HCT116 (cell line): ENCODE data around the gene CKS2.

Experiments used
- CTCF ChIP-seq, 3 experiments: fragments of 200-600 bp in 1 of 3; sonication (generic) in 1 of 3; IDR thresholded peaks in 2 of 3; conservative IDR thresholded peaks in 1 of 3; 2 replicates each; pipeline ENCODE4 v1.5.1; 2012 to 2017; ENCODE audit warnings: low read depth in 2 of 3, low read length in 2 of 3, antibody characterized with exemption in 1 of 3, borderline replicate concordance in 1 of 3, control low read depth in 1 of 3, mild to moderate bottlenecking in 1 of 3, mixed read lengths in 1 of 3, mixed run types in 1 of 3, moderate library complexity in 1 of 3; ENCODE audit not compliant: insufficient read depth in 1 of 3
- EZH2 ChIP-seq: fragments of 200-600 bp; sonication (generic); IDR thresholded peaks from 2 replicates; pipeline ENCODE4 v1.6.1; 2017; ENCODE audit warnings: antibody characterized with exemption, mixed run types
- MAX ChIP-seq: IDR thresholded peaks from 2 replicates; pipeline ENCODE4 v1.6.1; 2012
- POLR2A ChIP-seq: IDR thresholded peaks from 2 replicates; pipeline ENCODE4 v1.7.0; 2011; ENCODE audit warnings: borderline replicate concordance; ENCODE audit not compliant: insufficient read depth, insufficient read length; ENCODE audit errors: extremely low read depth
- POLR2AphosphoS5 ChIP-seq: IDR thresholded peaks from 2 replicates; pipeline ENCODE4 v1.6.1; 2011; ENCODE audit warnings: mild to moderate bottlenecking, low read depth, low read length, moderate library complexity
- RAD21 ChIP-seq: IDR thresholded peaks from 2 replicates; pipeline ENCODE4 v1.6.1; 2012; ENCODE audit warnings: low read depth, mild to moderate bottlenecking
- SP1 ChIP-seq: IDR thresholded peaks from 2 replicates; pipeline ENCODE4 v1.6.1; 2012; ENCODE audit warnings: low read depth
- TCF7L2 ChIP-seq: IDR thresholded peaks from 2 replicates; pipeline ENCODE4 v1.7.0; 2011; ENCODE audit warnings: borderline replicate concordance, inconsistent platforms; ENCODE audit not compliant: insufficient read depth, insufficient read length; ENCODE audit errors: extremely low read depth
- ZNF274 ChIP-seq: fragments of 200-500 bp; sonication (Bioruptor generic); IDR thresholded peaks from 2 replicates; pipeline ENCODE4 v1.6.1; 2014; ENCODE audit warnings: mild to moderate bottlenecking, low read depth, low read length, inconsistent platforms

GRCh38 chr9:89350988-89351557, 40.1 kb downstream of the CKS2 start:
- TF ChIP-seq ZNF274, result no peak
- no peak for TF ChIP-seq CTCF (IDR thresholded peaks at IDR 0.05 in 2 of 3, conservative IDR thresholded peaks at IDR 0.05 in 1 of 3; ENCODE audit: borderline replicate concordance in 1 of 3, insufficient read depth in 1 of 3, low read depth in 2 of 3, low read length in 2 of 3)
- no peak for TF ChIP-seq POLR2A
- no peak for TF ChIP-seq EZH2
- TF ChIP-seq TCF7L2, result no peak
- no peak for TF ChIP-seq MAX
- TF ChIP-seq POLR2AphosphoS5, result no peak
- TF ChIP-seq RAD21, result no peak
- TF ChIP-seq SP1, result no peak
